Right hindlimb (tissue), 1 donor: ENCODE results near the gene CUZD1.

Experiments used
- DNase-seq: peaks from one replicate; pipeline ENCODE4 v3.0.0-alpha.2; 2018

CUZD1 gene

GRCh38 chr10:122854648-122855047, 9.0 kb upstream of the CUZD1 start:
- DNase-seq, result no peak

GRCh38 chr10:122853665-122854313, 8.1 kb upstream of the CUZD1 start:
- no peak for DNase-seq

- no peak for DNase-seq
Measured at GRCh38 chr10:122852261-122852660, 6.6 kb upstream of the CUZD1 start.

- DNase-seq, result no peak
Measured at GRCh38 chr10:122850705-122851640, 5.3 kb upstream of the CUZD1 start.

- DNase-seq, result no peak
Measured at GRCh38 chr10:122849900-122850605, 4.4 kb upstream of the CUZD1 start.

GRCh38 chr10:122849090-122849489, 3.4 kb upstream of the CUZD1 start:
- DNase-seq, result no peak

GRCh38 chr10:122847782-122848604, 2.3 kb upstream of the CUZD1 start:
- no peak for DNase-seq

- no peak for DNase-seq
Measured at GRCh38 chr10:122844146-122844545, 1.5 kb downstream of the CUZD1 start.

GRCh38 chr10:122841569-122841968, 4.1 kb downstream of the CUZD1 start:
- no peak for DNase-seq

- no peak for DNase-seq
Measured at GRCh38 chr10:122839505-122839904, 6.2 kb downstream of the CUZD1 start.

GRCh38 chr10:122838880-122839279, 6.8 kb downstream of the CUZD1 start:
- DNase-seq, result no peak

- no peak for DNase-seq
Measured at GRCh38 chr10:122835908-122836307, 9.7 kb downstream of the CUZD1 start.

- DNase-seq, result no peak
Measured at GRCh38 chr10:122830965-122831353, 14.7 kb downstream of the CUZD1 start.

- no peak for DNase-seq
Measured at GRCh38 chr10:122830273-122830964, 15.2 kb downstream of the CUZD1 start.

- DNase-seq, result no peak
Measured at GRCh38 chr10:122829454-122829853, 16.2 kb downstream of the CUZD1 start.

- no peak for DNase-seq
Measured at GRCh38 chr10:122828716-122829255, 16.9 kb downstream of the CUZD1 start.

- DNase-seq, result no peak
Measured at GRCh38 chr10:122827302-122827701, 18.4 kb downstream of the CUZD1 start.

- no peak for DNase-seq
Measured at GRCh38 chr10:122822973-122823690, 22.5 kb downstream of the CUZD1 start.

- no peak for DNase-seq
Measured at GRCh38 chr10:122821808-122822207, 23.8 kb downstream of the CUZD1 start.

GRCh38 chr10:122815458-122815857, 30.2 kb downstream of the CUZD1 start:
- no peak for DNase-seq

- no peak for DNase-seq
Measured at GRCh38 chr10:122814493-122814892, 31.2 kb downstream of the CUZD1 start.
